Measurements from ENCODE around the gene GRM7.

Gene GRM7

DNA sequence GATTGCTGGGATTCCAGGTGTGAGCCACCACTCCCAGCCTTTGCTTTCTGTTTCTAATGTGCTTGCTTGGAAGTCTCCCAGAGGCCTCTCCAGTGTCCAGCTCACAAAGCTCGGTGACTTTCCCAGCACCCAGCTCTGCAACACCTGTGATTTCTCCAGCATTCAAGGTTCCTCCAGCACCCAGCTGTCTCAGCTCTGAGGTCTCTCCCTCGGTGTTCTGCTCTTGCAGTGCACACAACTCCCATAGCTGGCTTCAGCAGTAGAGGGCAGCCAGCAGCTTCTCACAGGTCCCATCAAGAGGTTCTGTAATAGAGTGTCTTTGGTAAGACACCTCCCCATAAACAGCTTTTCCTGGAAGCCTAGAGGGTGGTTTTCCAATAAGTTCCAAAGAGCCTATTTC lies 75.1 kb downstream of the GRM7 start:
- Histone ChIP-seq H3K4me3 (ENCODE audit: severe bottlenecking) (no peak overlapping the region), H3K36me3 (ENCODE audit: low read depth) (no peaks in the 10 kb centered on the region), H3K9me3 (ENCODE audit: severe bottlenecking) (no peaks in the 10 kb centered on the region), H3K27ac (ENCODE audit: poor library complexity, severe bottlenecking) (no peak overlapping the region), H3K4me1 (ENCODE audit: insufficient read depth, poor library complexity, severe bottlenecking) (no peaks in the 10 kb centered on the region), H3K27me3 (ENCODE audit: insufficient read depth, poor library complexity, severe bottlenecking) (no peaks in the 10 kb centered on the region)
- ATAC-seq (ENCODE audit: low read depth) (no peak), DNase-seq (ENCODE audit: low spot score) (no peak)
- TF ChIP-seq, protein P1, sequence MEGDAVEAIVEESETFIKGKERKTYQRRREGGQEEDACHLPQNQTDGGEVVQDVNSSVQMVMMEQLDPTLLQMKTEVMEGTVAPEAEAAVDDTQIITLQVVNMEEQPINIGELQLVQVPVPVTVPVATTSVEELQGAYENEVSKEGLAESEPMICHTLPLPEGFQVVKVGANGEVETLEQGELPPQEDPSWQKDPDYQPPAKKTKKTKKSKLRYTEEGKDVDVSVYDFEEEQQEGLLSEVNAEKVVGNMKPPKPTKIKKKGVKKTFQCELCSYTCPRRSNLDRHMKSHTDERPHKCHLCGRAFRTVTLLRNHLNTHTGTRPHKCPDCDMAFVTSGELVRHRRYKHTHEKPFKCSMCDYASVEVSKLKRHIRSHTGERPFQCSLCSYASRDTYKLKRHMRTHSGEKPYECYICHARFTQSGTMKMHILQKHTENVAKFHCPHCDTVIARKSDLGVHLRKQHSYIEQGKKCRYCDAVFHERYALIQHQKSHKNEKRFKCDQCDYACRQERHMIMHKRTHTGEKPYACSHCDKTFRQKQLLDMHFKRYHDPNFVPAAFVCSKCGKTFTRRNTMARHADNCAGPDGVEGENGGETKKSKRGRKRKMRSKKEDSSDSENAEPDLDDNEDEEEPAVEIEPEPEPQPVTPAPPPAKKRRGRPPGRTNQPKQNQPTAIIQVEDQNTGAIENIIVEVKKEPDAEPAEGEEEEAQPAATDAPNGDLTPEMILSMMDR (IDR thresholded peaks at IDR 0.05; ENCODE audit: poor library complexity, severe bottlenecking): no peak

DNA sequence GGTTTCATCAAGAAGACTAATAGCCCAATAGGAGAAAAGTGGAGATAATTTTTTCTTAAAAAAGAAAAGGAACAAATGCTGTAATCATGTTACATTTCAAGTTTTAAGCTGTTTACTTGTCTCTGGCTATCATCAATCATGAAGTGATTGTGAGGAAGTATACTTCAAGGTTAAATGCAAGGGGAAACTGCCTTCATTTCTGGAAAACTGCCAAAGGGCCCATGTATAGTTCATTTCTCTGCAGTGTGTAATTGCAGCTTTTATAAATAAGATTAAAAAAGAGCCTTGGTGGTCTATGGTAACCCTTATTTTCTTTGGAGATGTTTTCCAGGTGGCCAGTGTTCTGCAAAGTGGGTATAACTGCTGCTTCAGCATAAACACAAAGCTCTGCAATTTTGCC lies 101.9 kb downstream of the GRM7 start:
- H3K4me3 ChIP-seq (ENCODE audit: severe bottlenecking): no peak overlapping the region
- H3K4me1 ChIP-seq (ENCODE audit: insufficient read depth, poor library complexity, severe bottlenecking): no peaks in the 10 kb centered on the region
- no peaks in the 10 kb centered on the region for H3K9me3 ChIP-seq (ENCODE audit: severe bottlenecking)
- no peaks in the 10 kb centered on the region for H3K27me3 ChIP-seq (ENCODE audit: insufficient read depth, poor library complexity, severe bottlenecking)
- DNase-seq (ENCODE audit: low spot score): no peak
- no peaks in the 10 kb centered on the region for H3K36me3 ChIP-seq (ENCODE audit: low read depth)
- no peak overlapping the region for H3K27ac ChIP-seq (ENCODE audit: poor library complexity, severe bottlenecking)
- TF ChIP-seq, protein P1 (IDR thresholded peaks at IDR 0.05; ENCODE audit: poor library complexity, severe bottlenecking): no peak
- ATAC-seq (ENCODE audit: low read depth): no peak

DNA sequence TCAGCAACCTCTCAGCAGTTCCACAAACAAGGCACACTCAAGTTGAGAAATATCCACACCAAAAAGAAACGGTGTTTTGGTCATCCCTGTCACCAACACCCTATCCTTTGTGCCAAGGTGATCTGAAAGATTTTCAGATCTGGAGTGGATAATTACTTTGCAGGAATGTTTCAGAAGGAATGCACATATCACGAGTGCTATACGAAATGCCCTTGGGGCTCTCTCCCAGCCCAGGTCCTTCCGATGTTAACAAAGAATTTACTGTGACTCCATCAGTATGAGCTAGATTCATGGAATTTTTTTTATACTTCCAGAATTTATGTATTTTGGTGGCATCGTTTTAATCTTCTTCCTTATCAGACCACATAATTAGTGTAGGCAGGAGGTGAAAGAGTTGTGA lies 105.0 kb downstream of the GRM7 start:
- no peaks in the 10 kb centered on the region for H3K4me1 ChIP-seq (ENCODE audit: insufficient read depth, poor library complexity, severe bottlenecking)
- no peak for ATAC-seq (ENCODE audit: low read depth)
- no peak overlapping the region for H3K27ac ChIP-seq (ENCODE audit: poor library complexity, severe bottlenecking)
- TF ChIP-seq, protein P1 (IDR thresholded peaks at IDR 0.05; ENCODE audit: poor library complexity, severe bottlenecking): no peak
- DNase-seq (ENCODE audit: low spot score): no peak
- no peaks in the 10 kb centered on the region for H3K36me3 ChIP-seq (ENCODE audit: low read depth)
- H3K4me3 ChIP-seq (ENCODE audit: severe bottlenecking): no peak overlapping the region
- H3K27me3 ChIP-seq (ENCODE audit: insufficient read depth, poor library complexity, severe bottlenecking): no peaks in the 10 kb centered on the region
- H3K9me3 ChIP-seq (ENCODE audit: severe bottlenecking): no peaks in the 10 kb centered on the region

DNA sequence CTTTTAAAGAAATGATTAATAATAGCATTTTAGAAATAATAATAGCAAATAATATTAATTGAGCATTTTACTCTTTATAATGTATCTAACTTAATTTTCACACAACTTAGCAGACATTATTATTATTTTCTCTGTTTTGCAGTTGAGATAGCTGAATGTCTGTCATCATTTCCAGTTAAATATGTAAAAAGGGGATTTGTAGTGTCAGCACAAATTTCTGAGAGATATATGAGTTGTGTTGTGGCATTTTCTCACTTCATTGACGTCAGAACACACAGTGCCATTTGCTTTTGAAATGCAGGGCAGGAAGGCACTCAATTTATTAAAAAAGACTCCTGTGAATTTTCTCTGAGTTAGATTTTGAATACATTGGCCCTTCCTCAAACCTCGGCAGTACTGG lies 111.0 kb downstream of the GRM7 start:
- DNase-seq (ENCODE audit: low spot score): no peak
- H3K4me3 ChIP-seq (ENCODE audit: severe bottlenecking): no peak overlapping the region
- no peak overlapping the region for H3K27ac ChIP-seq (ENCODE audit: poor library complexity, severe bottlenecking)
- no peaks in the 10 kb centered on the region for H3K9me3 ChIP-seq (ENCODE audit: severe bottlenecking)
- no peaks in the 10 kb centered on the region for H3K4me1 ChIP-seq (ENCODE audit: insufficient read depth, poor library complexity, severe bottlenecking)
- no peak for ATAC-seq (ENCODE audit: low read depth)
- H3K36me3 ChIP-seq (ENCODE audit: low read depth): no peaks in the 10 kb centered on the region
- TF ChIP-seq, protein P1 (IDR thresholded peaks at IDR 0.05; ENCODE audit: poor library complexity, severe bottlenecking): no peak
- H3K27me3 ChIP-seq (ENCODE audit: insufficient read depth, poor library complexity, severe bottlenecking): no peaks in the 10 kb centered on the region

DNA sequence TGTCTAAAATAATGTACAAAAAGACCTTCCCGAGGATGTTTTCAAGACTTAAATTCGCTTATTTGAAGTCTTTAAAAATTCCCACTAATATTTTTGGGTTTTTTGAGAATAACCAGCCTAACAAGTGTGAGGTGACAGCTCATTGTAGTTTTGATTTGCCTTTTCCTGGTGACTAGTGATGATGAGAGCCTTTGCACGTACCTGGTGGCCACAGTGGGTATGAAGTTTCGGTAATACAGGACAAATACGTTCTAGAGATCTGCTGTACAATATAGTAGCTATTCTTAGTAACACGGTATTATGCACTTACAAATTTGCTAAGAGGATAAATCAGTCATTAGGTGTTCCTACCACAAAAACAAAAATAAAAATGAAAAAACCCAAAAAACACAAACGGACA lies 124.9 kb downstream of the GRM7 start:
- TF ChIP-seq, protein P1 (IDR thresholded peaks at IDR 0.05; ENCODE audit: poor library complexity, severe bottlenecking): no peak
- H3K36me3 ChIP-seq (ENCODE audit: low read depth): no peaks in the 10 kb centered on the region
- DNase-seq (ENCODE audit: low spot score) (no peak), ATAC-seq (ENCODE audit: low read depth) (no peak)
- H3K27me3 ChIP-seq (ENCODE audit: insufficient read depth, poor library complexity, severe bottlenecking): no peaks in the 10 kb centered on the region
- H3K4me3 ChIP-seq (ENCODE audit: severe bottlenecking): no peak overlapping the region
- no peaks in the 10 kb centered on the region for H3K4me1 ChIP-seq (ENCODE audit: insufficient read depth, poor library complexity, severe bottlenecking)
- no peak overlapping the region for H3K27ac ChIP-seq (ENCODE audit: poor library complexity, severe bottlenecking)
- H3K9me3 ChIP-seq (ENCODE audit: severe bottlenecking): peaks cover 2% of the 10 kb centered on the region

All from RWPE2 (cell line).